ENCODE results near the gene XRCC3.

Gene XRCC3

DNA sequence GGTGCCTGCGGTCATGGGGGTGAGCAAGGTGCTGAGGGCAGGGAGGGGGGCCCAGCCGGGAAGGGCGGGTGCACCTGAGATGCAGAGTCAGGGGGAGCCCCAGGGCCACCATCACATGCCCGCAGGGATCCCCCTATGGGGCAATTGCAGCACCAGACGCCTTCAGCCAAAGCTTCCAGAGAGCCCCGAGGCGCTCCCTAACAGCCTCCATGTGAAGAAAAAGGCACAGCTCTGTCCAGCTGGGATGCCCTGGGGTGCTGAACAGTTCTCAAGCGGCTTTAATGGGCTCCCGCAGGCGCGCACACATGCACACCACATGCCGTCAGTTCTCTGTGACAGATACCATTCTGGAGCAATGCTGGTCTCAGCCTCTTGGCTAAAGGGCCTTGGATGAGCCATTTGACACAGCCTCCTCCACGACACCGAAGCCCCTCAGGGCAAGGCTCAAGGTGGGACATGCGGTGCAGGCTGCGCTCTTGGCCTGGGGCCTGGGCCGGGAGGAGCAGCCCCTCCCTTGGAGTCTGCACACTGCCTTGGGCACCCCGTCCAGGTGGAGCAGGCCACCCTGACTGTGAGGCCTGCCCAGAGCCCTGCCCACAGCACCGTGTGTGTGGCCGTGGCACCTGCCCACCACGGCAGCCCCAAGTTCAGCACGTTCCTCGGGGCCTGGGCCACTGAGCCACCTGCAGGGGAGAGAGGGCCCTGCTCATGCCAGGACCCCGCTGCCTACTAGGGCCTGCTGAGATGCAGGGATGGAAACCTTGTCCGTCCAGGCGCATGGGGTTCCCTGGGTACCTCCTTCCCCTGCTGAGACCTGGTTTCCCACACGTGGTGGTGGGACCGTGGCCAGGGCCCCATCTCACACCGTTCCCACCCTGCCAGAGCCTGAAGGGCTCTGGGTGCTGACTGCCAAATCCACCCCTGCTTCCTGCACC lies 7.7 kb downstream of the XRCC3 start:
- no peak for DNase-seq (ENCODE audit: low read depth, low spot score)

DNA sequence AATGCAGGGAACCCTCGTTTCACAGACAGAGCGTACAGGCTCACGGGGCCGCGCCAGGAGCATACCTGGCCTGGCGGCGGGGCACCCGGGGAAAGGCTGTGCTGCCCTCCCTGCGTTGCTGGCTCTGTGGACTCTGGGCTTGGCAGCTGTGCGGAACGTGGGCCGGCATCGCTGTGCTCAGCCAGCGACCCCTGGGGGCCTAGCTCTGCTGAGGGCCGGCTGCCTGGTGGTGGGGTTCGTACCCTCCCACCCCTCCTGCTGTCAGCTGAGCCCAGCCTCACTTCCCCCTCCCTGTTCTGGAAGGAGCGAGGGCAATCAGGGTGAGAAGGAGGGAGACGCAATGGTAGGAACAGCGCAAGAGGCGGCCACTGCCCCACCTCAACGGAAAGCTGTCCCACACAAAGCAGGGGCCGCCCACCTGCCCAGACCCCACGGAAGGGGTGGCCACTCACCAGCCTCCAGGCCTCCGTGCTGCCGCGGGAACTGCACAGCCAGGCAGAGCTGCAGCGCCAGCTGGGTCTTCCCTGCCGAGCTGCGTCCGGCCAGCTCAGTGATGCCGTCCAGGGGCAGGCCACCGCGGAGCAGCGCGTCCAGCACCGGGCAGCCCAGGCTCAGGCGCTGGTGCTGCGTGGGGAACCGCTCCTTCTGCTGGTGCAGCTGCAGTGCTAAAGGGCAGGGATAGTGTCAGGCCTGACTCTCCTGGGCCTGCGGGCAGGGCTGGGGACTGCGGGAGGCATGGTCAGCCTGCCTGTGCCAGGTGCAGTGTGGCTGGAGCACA lies 8.5 kb downstream of the XRCC3 start:
- no peak for DNase-seq (ENCODE audit: low read depth, low spot score)

DNA sequence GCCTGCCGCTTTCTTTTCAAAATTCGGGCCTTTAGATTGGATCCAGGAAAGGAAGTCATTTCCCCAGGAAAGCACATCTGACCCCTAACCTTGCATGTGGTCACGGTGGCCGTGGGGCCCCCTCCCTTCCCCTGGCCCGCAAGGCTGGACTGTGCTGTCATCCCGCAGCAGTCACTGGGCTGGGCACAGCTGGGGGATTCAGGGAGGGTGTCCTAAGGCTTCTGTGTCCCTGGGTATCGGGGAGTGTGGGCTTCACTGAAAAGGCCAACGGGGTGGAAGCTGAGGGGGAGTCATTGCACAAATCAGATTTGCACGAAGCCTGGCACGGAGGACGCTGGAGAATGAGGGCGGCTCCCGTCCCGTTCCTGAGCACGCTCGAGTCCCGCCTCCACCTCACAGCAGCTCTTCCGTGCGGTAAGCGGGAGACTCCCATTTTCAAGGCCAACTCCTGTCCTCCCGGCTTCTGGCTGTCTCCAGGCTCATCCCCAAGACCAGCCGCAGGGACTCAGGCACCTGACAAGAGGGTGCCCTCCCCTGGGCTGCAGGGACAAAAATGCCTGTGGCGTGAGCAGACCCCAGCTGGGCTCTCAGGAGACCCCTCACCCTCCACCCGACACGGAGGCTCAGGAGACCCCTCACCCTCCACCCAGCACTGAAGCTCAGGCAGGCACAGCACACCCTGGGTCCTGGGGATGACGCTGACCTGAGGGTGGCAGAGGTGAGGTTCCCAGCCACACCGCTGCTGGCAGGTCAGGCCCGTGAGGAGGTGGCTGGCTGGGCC lies 9.6 kb downstream of the XRCC3 start:
- DNase-seq (ENCODE audit: low read depth, low spot score): no peak

DNA sequence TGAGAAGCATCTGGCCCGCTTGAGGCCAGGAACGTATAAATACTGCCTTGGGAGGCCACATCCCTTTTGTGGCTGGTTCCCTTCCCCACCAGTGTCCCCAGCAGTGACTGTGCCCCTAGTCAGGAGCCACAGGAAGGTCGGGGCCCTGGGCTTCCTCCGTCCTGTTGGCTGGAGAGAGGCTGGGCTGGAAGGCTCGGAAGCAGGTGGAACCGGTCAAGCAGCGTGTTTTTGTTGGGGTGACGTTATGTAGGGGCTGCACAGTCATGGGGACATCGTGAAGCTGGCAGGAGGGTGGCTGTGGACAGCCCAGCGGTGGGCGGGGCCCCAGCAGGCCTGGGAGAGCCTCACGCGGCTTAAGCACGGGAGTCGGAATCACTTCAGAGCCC lies 10.1 kb downstream of the XRCC3 start:
- no peak for DNase-seq (ENCODE audit: low read depth, low spot score)

DNA sequence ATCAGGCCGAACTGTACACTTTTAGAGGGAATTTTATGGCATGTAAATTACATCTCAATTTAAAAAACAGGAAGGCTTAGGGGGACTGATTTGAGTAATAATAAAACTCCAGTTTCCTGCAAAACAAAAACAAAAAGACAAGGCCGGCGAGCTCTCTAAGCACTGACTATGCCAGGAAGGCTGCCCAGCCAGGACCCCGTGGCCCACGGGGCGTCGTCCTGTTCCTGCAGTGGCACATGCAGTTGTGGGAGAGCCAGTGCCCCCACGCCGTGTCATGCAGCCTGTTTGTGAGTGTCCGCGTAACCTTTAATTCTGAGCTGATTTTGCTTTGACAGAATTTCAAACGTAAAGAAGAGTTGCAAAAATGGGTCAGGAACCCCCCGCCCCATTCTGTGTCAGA lies 10.5 kb downstream of the XRCC3 start:
- no peak for DNase-seq (ENCODE audit: low read depth, low spot score)

DNA sequence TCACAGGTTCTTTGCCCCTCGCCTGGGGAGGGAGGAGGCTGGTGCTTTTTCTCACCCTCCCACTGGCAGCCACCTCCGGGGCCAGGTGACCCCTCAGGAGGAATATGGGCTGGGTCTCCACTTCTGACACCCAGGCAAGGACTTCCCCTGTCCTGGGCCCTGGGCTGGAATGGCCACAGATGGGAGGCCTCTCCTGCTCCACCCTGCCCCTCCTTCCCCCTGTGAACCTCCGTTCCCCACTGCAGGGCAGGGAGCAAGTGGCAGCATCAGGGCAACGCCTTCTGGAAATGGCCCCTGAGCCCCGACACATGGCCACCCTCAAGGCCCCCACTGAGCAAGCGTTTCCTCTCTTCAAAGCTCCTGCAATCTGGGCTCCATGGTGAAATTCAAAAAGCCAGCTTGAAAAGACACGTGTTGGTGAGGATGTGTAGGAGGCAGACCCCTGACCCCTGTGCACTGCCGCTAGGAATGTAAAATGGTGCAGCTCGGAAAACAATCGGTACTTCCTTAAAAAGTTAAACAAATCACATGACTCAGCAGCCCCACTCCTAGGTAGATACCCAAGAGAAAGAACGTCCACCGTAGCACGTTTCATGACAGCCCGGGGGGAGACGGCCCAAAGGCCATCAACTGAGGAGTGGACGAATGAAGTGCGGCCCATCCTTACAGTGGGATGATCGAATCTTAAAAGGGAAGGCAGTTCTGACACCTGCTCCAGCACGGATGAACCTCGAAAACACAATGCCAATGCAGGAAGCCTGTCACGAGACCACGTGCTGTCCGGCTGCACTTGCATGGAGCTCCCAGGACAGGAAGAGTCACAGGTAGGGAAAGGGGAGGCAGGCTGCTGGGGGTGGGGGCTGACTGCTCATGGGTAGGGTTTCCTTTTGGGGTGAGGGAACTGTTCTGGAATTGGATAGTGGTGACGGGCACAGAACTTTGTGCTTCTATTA lies 11.5 kb downstream of the XRCC3 start:
- no peak for DNase-seq (ENCODE audit: low read depth, low spot score)

DNA sequence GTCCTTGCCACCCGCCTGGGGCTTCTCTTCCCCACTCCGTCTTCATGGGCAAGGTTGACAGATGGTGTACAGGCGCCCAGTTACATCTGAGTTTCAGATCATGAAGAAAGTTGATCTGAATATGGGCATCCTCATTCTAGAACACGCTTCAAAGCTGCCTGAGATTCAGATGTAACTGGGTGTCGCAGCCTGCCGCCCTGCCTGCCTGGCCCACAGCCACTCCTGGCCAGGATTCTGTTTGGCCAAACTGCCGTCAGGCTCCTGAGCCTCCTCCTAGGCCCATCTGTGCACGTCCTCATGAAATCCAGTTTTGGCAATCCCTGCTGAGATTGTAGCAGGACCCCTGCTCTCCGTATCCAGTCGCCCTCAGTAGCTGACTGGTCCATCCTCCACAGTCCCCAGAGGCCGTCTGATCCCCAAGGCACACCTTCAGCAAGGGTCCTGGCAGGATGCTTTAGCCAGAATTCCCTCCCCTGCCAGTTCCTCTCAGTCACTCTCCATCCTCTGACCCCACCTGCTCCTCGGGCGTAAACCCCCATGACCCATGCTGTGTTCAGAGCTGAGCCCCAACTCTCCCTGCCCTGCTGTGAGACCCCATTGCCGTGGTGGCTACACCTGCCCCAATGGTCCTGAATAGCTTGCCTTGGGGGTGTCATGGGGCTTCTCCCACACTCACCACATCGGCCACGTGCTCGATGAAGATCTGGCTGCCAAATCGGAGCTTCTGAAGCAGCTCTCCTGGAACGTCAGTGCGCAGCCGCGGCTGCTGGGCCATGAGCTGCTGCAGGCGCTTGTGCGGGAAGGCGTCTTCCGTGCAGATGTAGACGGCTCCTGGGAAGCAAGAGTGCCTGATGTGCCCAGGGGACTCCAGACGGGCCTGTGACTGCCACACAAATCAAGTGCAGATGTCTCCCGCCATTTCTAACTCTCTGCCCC lies 12.5 kb downstream of the XRCC3 start:
- no peak for DNase-seq (ENCODE audit: low read depth, low spot score)

DNA sequence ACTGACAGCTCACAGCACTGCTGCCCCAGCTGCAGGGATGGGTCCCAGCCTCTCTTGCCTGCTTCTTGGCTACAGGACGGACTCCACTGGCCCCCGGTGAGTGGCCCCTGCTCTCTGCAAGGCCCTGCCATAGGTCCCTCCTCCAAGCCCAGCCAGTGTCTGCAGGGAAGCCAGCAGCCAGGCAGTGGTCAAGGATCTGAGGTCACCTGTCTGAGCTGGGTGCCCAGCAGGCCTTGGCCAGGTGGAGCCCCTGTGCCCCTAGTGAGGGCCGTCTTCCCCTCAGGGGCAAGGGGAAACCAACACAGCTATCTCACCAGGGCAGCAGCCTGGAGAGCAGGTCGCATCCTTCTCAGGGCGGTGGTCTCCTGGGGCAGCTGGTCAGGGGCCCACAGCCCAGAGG lies 13.2 kb downstream of the XRCC3 start:
- DNase-seq (ENCODE audit: low read depth, low spot score): no peak

DNA sequence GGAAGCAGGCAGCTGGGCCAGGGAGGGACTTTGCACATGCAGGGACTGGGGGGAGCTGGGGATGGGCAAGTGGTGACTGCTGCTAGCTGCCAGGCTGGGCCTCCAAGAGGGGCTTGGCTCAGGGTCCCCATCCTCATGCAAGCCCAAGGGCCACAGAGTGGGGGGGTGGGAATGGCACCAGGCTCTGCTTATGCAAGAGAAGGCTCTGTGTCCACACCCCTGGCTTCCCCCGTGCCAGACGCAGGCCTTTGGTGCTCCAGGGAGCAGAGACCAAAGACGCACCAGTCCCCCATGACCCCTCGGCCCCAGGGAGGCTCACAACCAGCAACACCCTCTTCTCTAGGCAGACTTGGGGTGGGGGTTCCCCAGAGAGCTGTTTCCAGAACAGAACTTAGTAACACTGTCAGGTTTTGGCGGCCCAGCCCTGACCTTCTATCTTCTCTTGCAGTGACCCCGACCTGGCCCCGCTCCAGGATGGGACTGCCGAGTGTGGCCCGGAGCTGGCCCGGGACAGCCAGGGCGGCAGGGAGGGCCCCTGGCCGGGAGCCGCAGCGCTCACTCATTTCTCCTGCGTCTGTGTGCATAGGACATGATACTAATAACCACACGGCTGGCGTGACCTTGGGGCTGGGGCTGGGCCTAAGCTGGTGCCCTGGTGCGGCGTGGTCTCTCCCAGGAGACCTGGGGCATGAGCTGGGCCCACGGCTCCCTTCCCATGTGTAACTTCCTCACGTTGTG lies 14.3 kb downstream of the XRCC3 start:
- DNase-seq (ENCODE audit: low read depth, low spot score): no peak

DNA sequence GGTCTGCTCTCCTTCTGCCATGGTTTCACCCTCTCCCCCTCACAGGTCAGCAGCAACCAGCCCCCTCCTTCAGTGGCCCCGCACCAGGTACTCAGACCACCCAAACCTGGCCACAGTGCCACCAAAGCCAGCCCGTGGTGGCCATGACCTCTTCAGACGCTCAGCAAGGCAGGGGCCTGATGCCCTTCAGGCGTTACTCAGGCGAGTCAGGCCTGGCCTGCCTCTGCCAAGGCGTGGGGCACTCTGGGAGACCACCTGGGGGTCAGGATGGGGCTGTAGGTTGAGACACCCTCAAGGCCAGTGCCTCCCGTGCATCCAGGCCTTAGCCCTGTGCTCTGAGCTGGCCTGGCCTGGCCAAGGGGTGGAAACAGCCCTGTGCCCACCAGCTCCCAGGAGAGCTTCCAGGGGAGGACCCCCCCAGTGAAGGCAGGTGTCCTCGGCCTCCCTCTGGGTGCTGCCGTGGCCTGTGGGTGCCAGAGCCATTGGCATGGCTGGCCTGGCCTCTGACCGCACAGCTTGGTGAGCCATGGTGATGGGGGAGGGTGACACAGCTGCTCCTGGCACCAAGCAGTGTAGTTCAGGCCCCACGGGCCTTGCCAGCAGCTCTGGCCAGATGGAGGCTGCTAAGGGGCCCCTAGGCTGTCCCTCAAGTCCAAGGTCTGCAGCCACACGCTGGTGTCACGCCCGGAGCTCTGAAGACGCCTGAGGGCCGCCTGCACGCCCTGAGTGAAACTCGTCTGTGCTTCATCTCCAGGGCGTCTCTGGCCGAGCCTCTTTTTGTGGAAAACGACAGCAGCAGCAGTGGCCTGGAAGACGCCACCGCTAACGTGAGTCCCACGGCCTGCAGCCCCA lies 15.1 kb downstream of the XRCC3 start:
- DNase-seq (ENCODE audit: low read depth, low spot score): no peak

DNA sequence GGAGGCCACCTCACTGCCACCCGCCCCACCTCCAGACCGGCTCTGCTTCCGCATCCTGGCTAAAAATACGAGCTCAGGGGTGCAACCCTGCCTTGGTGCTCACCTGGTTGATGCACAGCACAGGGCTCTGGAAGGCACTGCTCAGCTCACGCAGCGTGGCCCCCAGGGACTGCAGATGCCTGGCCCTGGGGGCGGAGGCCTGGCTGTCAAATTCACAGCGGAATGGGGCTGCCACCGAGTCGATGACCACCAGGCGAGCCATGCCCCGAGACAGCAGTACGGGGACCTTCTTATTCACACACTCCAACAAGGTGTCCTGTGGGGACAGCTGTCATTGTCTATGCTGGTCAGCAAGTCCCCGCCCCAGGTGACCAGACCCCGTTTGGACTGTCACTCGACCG lies 16.0 kb downstream of the XRCC3 start:
- no peak for DNase-seq (ENCODE audit: low read depth, low spot score)

DNA sequence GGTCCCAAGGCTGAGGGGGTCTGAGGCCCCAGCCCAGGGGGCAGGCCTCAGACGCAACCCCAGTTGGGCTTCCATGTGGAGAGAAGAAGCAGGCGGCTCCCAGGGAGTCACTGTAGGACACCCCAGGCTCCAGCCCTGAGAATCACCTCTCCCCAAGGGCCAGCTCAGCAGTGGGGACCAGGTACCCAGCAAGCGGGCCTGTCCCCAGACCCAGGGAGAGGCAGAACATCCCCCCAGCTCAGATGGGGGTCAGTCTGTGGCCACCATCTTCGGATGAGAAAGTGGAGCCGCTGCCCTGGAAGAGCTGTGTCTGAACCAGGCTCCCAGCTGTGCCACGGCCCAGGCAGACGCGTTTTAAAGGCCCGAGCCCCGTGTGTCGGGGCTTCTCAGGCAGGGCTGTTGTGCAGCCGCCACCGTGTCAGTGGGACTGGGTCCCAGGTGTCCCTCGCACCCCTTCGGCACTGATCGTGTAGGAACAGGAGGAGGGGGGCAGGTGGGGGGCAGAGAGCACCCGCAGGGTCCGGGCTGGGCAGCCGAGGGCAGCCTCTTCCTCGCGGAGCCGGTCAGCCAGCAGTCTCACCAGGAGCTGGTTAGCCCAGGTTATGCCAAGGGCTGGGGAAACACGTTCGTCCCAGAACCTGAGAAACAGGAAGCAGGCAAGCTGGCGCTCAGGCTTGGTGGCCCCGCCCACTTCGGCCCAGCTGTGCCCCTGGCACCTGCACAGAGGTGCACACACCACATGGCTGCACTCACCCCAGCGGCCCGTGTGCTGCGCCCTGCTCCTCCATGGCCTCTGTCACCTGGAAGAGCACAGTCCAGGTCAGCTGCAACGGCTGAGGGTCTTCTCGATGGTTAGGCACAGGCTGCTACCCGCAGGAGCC lies 16.6 kb downstream of the XRCC3 start:
- no peak for DNase-seq (ENCODE audit: low read depth, low spot score)

DNA sequence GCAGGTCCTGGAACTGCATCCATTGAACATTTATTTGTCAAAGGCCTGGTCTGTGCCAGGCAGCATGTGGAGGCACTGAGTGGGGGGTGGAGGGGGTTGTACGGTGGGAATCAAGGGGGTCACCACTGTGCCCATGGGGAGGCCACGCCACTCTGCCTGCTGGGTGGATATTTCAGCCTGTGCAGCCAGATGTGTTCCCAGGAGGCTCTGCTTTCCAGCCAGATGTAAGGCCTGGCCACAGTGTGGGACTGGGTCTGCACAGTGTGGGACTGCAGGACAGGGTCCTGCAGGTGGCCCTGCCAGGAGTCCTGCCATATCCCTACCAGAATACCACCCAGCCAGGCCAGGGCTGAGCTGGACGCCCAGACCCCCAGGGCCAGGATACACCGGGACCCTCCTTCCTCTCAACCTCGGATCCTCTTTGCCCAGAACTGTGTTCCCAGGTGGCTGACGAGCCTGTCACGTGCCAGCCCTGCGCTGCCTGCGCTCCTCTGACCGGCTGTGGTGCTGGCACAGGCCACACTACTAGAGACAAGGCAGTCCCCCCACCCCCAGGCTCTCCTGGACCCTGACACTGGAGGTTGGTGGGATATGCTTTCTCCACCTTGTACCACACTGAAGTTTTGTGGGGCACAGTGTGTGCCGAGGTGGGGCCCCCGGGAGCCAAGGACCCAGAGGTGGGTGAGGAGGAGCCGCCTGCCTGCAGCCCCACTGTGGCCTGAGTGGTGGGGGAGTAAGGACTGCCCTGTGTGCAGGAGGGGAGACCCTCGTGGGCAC lies 17.5 kb downstream of the XRCC3 start:
- DNase-seq (ENCODE audit: low read depth, low spot score): no peak

DNA sequence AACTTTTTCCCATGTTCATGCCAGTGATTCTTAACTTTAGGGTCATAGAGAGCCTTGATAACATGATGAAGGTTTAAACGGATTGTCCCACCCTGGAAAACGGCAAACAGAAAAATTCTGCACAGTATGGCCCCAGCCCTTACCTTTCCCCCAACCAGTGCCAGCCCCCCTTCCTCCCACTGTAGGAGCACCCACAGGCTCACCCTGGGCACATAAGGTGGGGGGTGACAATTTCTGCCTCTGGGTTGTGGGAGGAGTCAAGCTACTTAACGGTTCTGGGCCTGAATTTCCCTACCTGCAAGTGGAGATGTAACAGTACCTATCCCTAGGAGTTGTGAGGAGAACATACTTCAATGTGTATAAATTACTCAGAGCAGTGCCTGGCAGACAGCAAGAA lies 18.0 kb downstream of the XRCC3 start:
- no peak for DNase-seq (ENCODE audit: low read depth, low spot score)

DNA sequence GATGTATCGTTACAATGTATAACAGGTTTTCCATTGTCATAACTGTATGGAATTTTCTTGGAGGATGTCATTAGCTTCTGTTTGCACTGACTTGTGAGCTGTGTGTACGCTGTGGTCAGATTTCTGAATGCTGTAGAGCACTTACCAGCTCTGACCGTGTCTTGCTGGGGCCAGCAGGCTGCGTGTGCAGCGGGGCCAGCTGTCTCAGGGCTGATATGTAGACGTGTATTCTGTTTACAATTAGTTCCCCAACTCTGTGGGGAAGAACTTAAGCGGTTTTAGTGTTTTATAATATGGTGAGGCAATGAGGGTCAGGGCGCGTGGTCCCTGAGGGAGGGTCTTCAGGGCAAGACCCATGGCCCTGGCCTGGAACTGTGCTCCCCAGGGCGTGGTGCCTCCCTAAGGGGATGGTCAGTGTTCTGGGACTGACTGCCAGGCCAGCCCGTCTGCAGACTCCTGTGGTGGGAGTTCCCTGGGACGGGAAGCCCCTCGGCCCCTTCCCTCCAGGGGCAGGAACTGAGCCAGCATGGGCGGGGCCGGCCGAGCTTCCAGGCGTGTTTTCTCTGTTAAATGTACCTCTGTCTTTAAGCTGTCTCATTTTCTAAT lies 18.7 kb downstream of the XRCC3 start:
- no peak for DNase-seq (ENCODE audit: low read depth, low spot score)

DNA sequence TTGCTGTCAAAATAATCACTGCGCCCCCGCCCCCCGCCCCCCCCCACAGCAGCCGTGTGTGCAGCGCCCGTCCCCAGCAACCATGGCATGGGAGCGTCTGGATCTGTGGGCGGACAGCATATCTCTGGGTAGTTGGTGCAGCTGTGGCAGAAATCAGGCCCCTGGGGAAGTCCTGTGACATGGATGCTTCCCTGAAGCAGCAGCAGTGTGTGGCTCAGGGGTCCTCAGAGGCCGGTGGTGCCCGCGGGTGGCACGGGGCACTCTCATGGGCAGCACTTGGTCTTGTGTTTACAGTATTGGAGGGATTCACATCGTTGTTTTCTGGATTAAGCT lies 19.2 kb downstream of the XRCC3 start:
- DNase-seq (ENCODE audit: low read depth, low spot score): no peak
